Smooth muscle cell (in vitro differentiated cells): Measurements from ENCODE around the gene BID. TPM values are rescaled to one million over a fixed set of nuclear protein-coding genes. Genes with fewer than 3 reads are reported as not detected.

Experiments used
- DNase-seq: peaks from one replicate; lab custom pipeline; 2025; ENCODE audit not compliant: unreplicated experiment; lab: John Stamatoyannopoulos, UW
- H2AFZ ChIP-seq: fragments of 200-600 bp; sonication (generic); 2 replicates; pipeline ENCODE4 v1.6.0; 2016; ENCODE audit warnings: antibody characterized with exemption, low read depth, mild to moderate bottlenecking
- H3F3A ChIP-seq: fragments of 200-600 bp; sonication (generic); 2 replicates; pipeline ENCODE4 v1.6.0; 2017; ENCODE audit warnings: antibody characterized with exemption, low read depth
- H3K27ac ChIP-seq: fragments of 200-600 bp; sonication (generic); 2 replicates; pipeline ENCODE4 v1.5.1; 2016; ENCODE audit warnings: low read depth, mild to moderate bottlenecking
- H3K27me3 ChIP-seq: fragments of 200-600 bp; sonication (generic); 2 replicates; pipeline ENCODE4 v1.6.1; 2016; ENCODE audit warnings: low read depth, mild to moderate bottlenecking
- H3K36me3 ChIP-seq: fragments of 200-600 bp; sonication (generic); 2 replicates; pipeline ENCODE4 v1.5.1; 2016; ENCODE audit warnings: low read depth
- H3K4me1 ChIP-seq: fragments of 200-600 bp; sonication (generic); 2 replicates; pipeline ENCODE4 v1.5.1; 2016; ENCODE audit warnings: low read depth
- H3K4me2 ChIP-seq: fragments of 200-600 bp; sonication (generic); 2 replicates; pipeline ENCODE4 v1.6.0; 2016; ENCODE audit warnings: mild to moderate bottlenecking
- H3K4me3 ChIP-seq: fragments of 200-600 bp; sonication (generic); 2 replicates; pipeline ENCODE4 v1.5.1; 2016; ENCODE audit warnings: mild to moderate bottlenecking
- H3K79me2 ChIP-seq: fragments of 200-600 bp; sonication (generic); 2 replicates; pipeline ENCODE4 v1.6.0; 2016; ENCODE audit warnings: low read depth, mild to moderate bottlenecking
- H3K9ac ChIP-seq: fragments of 200-600 bp; sonication (generic); 2 replicates; pipeline ENCODE4 v1.6.0; 2016; ENCODE audit warnings: low read depth
- H3K9me3 ChIP-seq: fragments of 200-600 bp; sonication (generic); replicated peaks from 2 replicates; pipeline ENCODE4 v1.5.1; 2016; ENCODE audit warnings: low read depth
- H4K20me1 ChIP-seq: fragments of 200-600 bp; sonication (generic); 2 replicates; pipeline ENCODE4 v1.6.0; 2016; ENCODE audit warnings: low read depth
- WGBS: methylation state at CpG from one replicate; pipeline ENCODE4 v1.1.7; 2016; ENCODE audit warnings: low lambda C conversion rate; 5-methylcytosine and 5-hydroxymethylcytosine counted together
- polyA plus RNA-seq: library from polyadenylated mRNA; unstranded; fragments of >200 nt; fragmentation: Nextera tagmentation; extraction: Ambion mirVana; gene quantifications from 2 replicates; pipeline ENCODE4 v1.2.1, GENCODE V29; 2016
- total RNA-seq: library from RNA; depleted of rRNA; stranded (reverse); fragments of >200 nt; gene quantifications from 2 replicates; pipeline ENCODE4 v1.2.3, GENCODE V29; 2014
- TF ChIP-seq, protein P1 (sequence below): fragments of 200-600 bp; sonication (generic); IDR thresholded peaks from 2 replicates; pipeline ENCODE4 v1.5.1; 2017; ENCODE audit warnings: borderline replicate concordance, mild to moderate bottlenecking, antibody characterized with exemption; ENCODE audit not compliant: insufficient read depth, poor library complexity, severe bottlenecking

Gene BID
- total and polyA plus RNA-seq, 2 experiments from 2014 or later = 8.1 to 26.9 TPM

DNA sequence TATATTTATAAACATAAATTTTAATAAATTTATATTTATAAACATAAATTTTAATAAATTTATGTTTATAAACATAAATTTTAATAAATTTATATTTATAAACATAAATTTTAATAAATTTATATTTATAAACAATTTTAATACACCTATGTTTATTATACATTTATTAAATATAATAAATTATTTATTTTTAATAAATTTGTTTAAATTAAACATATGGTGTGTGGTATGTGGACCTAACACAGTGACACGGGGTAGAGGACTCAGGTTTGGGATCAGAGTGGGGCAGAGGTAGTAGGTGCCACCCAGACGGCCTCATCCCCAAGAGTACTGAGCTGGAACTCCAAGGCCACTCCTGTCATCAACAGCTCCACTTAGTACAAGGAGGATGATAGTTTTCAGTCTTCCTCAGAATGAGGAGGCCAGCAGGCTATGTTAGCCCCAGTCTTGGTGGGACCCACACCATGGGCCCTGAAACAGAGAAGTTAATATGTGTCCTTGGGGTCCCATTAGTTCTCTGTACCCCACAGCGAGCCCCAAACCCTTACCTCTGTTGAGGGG is 46.7 kb upstream of the BID start:
- 98% methylated on average over 3 of the region's 3 CpGs for WGBS
- no peak overlapping the region for H3K4me2 ChIP-seq

DNA sequence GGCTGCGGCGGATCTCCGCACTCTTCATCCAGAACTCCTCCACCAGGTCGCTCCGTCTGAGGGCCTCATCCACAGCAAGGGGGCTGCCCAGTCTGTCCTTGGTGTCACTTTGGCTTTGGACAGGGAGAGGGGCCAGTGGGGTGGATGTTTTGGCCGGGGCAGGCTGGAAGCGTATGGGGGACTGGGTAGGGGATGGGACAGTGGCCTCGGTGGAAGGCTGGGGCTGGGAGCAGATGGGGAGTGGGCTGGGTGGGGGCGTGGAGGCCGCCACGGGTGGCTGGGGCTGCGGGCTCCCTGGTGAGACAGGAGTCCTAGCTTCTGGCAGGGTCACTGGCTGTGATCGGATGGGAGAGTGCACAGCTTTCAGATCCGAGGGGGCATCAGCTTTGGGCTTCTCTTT is 44.4 kb upstream of the BID start:
- no peaks in the 10 kb centered on the region for H3K4me1 ChIP-seq
- H3F3A ChIP-seq = no peaks in the 10 kb centered on the region
- no peaks in the 10 kb centered on the region for H3K9me3 ChIP-seq
- no peak overlapping the region for H3K9ac ChIP-seq
- no peak overlapping the region for H3K27ac ChIP-seq
- no peak overlapping the region for H2AFZ ChIP-seq
- over 99% methylated on average over 9 of the region's 14 CpGs for WGBS
- H3K4me3 ChIP-seq = no peak overlapping the region
- DNase-seq = no peak
- H3K27me3 ChIP-seq = no peaks in the 10 kb centered on the region
- no peaks in the 10 kb centered on the region for H4K20me1 ChIP-seq
- no peaks in the 10 kb centered on the region for H3K36me3 ChIP-seq
- H3K4me2 ChIP-seq = no peak overlapping the region
- H3K79me2 ChIP-seq = no peaks in the 10 kb centered on the region
- TF ChIP-seq, protein P1, sequence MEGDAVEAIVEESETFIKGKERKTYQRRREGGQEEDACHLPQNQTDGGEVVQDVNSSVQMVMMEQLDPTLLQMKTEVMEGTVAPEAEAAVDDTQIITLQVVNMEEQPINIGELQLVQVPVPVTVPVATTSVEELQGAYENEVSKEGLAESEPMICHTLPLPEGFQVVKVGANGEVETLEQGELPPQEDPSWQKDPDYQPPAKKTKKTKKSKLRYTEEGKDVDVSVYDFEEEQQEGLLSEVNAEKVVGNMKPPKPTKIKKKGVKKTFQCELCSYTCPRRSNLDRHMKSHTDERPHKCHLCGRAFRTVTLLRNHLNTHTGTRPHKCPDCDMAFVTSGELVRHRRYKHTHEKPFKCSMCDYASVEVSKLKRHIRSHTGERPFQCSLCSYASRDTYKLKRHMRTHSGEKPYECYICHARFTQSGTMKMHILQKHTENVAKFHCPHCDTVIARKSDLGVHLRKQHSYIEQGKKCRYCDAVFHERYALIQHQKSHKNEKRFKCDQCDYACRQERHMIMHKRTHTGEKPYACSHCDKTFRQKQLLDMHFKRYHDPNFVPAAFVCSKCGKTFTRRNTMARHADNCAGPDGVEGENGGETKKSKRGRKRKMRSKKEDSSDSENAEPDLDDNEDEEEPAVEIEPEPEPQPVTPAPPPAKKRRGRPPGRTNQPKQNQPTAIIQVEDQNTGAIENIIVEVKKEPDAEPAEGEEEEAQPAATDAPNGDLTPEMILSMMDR = no peak

More for the DNA sequence above, 46.7 kb upstream of the BID start:
- Histone ChIP-seq H3K36me3 (no peaks in the 10 kb centered on the region), H3K9me3 (no peaks in the 10 kb centered on the region), H3K27ac (no peak overlapping the region), H3K4me3 (no peak overlapping the region), H4K20me1 (no peaks in the 10 kb centered on the region), H3K27me3 (no peaks in the 10 kb centered on the region), H2AFZ (no peak overlapping the region), H3K9ac (no peak overlapping the region), H3F3A (no peaks in the 10 kb centered on the region), H3K4me1 (no peaks in the 10 kb centered on the region), H3K79me2 (no peaks in the 10 kb centered on the region)
- TF ChIP-seq, protein P1 = no peak
- no peak for DNase-seq

DNA sequence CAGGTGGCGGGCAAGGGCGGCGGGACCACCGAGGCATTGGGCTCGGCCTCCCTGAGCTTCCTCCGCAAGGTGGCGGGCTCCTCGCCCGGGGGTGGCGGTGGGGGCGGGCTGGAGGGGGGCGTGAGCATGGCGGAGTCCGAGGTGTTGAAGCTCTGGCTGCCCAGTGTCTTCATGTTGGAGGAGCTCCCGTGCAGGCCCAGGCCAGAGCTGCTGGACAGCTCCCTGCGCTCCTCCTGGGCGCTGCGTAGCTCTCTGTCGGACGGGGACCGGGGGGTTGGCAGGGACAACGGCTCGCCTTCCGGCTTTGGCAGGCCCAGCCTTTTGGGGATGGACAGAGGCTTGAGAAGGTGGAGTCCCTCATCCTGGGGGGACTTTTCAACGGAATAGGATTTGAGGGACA is 43.9 kb upstream of the BID start:
- no peaks in the 10 kb centered on the region for H3K79me2 ChIP-seq
- no peaks in the 10 kb centered on the region for H4K20me1 ChIP-seq
- H2AFZ ChIP-seq = no peak overlapping the region
- H3K36me3 ChIP-seq = no peaks in the 10 kb centered on the region
- H3K4me3 ChIP-seq = no peak overlapping the region
- H3K9me3 ChIP-seq = no peaks in the 10 kb centered on the region
- no peak for DNase-seq
- no peak overlapping the region for H3K27ac ChIP-seq
- no peak overlapping the region for H3K4me2 ChIP-seq
- H3F3A ChIP-seq = no peaks in the 10 kb centered on the region
- 95% methylated on average over 25 of the region's 25 CpGs for WGBS
- TF ChIP-seq, protein P1 = no peak
- H3K4me1 ChIP-seq = no peaks in the 10 kb centered on the region
- H3K9ac ChIP-seq = no peak overlapping the region
- H3K27me3 ChIP-seq = no peaks in the 10 kb centered on the region

DNA sequence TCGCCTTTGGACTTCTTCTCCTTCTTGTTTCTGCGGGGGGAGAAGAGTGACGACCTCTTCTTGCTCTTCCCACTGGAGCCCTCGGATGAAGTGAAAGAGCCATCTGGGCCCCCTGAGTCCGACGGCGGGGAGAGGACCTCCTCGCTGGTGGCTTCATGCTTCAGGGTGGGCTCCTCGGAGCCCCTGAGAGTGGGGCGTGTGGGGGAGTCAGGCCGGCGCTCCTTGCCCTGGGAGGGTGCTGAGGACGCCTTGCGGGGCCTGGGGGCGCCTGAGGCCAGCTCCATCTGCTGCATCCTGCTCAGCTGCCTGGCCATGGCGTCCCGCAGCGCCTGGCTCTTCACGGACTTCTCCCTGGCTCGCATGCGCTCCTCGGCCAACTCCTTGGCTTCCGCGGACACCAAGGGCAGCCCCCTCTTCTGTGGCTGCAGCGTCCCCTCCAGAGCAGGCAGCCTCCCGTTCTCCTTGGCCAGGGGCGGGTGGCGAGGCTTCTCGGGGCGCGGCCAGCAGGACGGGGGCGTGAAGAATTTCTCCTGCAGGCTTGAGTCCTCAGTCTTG is 43.3 kb upstream of the BID start:
- Histone ChIP-seq H3K9me3 (no peaks in the 10 kb centered on the region), H3K9ac (no peak overlapping the region), H3K27me3 (no peaks in the 10 kb centered on the region), H4K20me1 (no peaks in the 10 kb centered on the region), H3F3A (no peaks in the 10 kb centered on the region), H3K36me3 (no peaks in the 10 kb centered on the region), H3K27ac (no peak overlapping the region), H3K4me1 (no peaks in the 10 kb centered on the region), H2AFZ (no peak overlapping the region), H3K79me2 (no peaks in the 10 kb centered on the region), H3K4me2 (no peak overlapping the region), H3K4me3 (no peak overlapping the region)
- no peak for DNase-seq
- WGBS = 97% methylated on average over 33 of the region's 33 CpGs
- TF ChIP-seq, protein P1 = no peak
